Activated naive CD8-positive, alpha-beta T cell (primary cell): ENCODE measurements around the gene DSTN.
"Not testable (repeated sequence)": the region's sequence is repeated elsewhere in the genome, so short reads cannot be mapped to it uniquely, and the experiment has no call there.

Experiments
- H3K27ac Mint-ChIP-seq: one replicate; pipeline ENCODE4 v1.8.0; 2021; ENCODE audit warnings: mixed read lengths
- H3K27me3 Mint-ChIP-seq: one replicate; pipeline ENCODE4 v1.8.0; 2021; ENCODE audit warnings: mixed read lengths
- H3K36me3 Mint-ChIP-seq: one replicate; pipeline ENCODE4 v1.8.0; 2021; ENCODE audit warnings: mixed read lengths
- H3K4me1 Mint-ChIP-seq: one replicate; pipeline ENCODE4 v1.8.0; 2021; ENCODE audit warnings: low read depth, mixed read lengths
- H3K4me3 Mint-ChIP-seq: one replicate; pipeline ENCODE4 v1.8.0; 2021; ENCODE audit warnings: mild to moderate bottlenecking, mixed read lengths
- H3K9me3 Mint-ChIP-seq: one replicate; pipeline ENCODE4 v1.8.0; 2021; ENCODE audit warnings: low read depth, mixed read lengths

The DSTN gene

GRCh38 chr20:17657079-17657825, 87.4 kb downstream of the DSTN start:
- no peaks in the 10 kb centered on the region for H3K9me3 Mint-ChIP-seq
- no peak overlapping the region for H3K4me3 Mint-ChIP-seq
- H3K27me3 Mint-ChIP-seq = no peaks in the 10 kb centered on the region
- peaks cover 14% of the 10 kb centered on the region for H3K36me3 Mint-ChIP-seq
- H3K4me1 Mint-ChIP-seq = peaks cover 1% of the 10 kb centered on the region
- no peak overlapping the region for H3K27ac Mint-ChIP-seq

DNA sequence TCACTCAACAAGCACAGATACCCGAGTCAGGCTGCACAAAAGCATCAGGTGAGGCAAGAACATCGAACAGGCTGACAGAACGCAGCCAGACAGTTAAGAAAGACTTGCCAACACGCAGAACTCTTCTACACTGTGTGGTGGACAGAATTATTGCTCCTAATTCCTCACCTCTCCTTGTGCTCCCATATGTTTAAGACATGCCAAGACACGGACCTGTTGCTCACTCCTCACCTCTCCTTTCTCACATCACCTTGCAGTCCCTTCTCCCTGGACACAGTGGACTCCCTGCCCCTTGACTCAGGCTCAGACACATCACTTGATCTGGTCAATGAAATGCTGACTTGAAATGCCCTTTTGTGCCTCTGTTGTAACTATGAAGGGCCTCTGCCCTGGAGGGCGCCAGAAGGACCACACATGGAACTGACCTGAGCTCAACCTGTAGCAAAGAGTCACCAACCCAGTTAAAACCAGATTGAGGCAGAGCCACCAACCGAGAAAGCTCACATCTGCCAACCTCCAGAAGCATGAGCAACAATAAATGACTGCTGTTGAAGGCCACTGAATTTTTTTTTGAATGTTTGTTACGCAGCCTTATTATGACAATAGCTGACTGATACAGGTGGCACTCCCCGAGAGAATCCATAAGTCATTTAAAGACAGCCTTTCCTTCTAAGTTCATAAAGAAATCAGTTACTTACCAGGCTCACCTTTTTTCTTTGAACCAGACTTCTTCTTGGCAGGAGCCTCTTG, 88.2 kb downstream of the DSTN start:
- Mint-ChIP-seq H3K9me3 (no peaks in the 10 kb centered on the region), H3K4me3 (no peak overlapping the region), H3K27ac (no peak overlapping the region), H3K27me3 (no peaks in the 10 kb centered on the region), H3K36me3 (peaks cover 14% of the 10 kb centered on the region), H3K4me1 (peaks cover 4% of the 10 kb centered on the region)

DNA sequence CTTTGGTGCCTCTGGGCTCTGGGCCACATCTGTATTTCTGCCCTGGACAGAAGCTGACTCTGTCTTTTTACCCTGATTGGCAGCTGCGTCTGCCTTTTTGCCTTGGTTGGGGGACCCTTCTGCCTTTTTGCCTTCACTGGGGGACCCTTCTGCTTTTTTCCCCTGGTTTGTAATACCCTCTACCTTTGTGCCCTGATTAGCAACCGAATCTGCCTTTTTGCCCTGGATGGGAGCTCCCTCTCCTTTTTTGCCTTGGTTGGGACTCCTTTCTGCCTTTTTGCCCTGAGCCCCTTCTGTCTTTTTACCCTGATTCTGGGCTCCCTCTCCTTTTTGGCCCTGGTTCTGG, 88.7 kb downstream of the DSTN start:
- H3K27ac Mint-ChIP-seq = no peak overlapping the region

DNA sequence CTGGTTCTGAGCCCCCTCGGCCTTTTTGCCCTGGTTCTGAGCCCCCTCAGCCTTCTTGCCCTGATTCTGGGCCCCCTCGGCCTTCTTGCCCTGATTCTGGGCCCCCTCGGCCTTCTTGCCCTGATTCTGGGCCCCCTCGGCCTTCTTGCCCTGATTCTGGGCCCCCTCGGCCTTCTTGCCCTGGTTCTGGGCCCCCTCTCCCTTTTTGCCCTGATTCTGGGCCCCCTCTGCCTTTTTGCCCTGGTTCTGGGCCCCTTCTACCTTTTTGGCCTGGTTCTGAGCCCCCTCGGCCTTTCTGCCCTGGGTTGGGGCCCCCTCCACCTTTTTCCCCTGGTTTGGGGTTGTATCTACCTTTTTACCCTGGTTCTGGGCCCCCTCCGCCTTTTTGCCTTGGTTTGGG, 89.5 kb downstream of the DSTN start:
- H3K4me3 Mint-ChIP-seq, H3K27ac Mint-ChIP-seq, H3K9me3 Mint-ChIP-seq, H3K4me1 Mint-ChIP-seq, H3K27me3 Mint-ChIP-seq: not testable (repeated sequence)
- H3K36me3 Mint-ChIP-seq = peaks cover 14% of the 10 kb centered on the region

More for the DNA sequence above, 88.7 kb downstream of the DSTN start:
- Mint-ChIP-seq H3K36me3 (peaks cover 14% of the 10 kb centered on the region), H3K9me3 (no peaks in the 10 kb centered on the region), H3K27me3 (no peaks in the 10 kb centered on the region), H3K4me3 (no peak overlapping the region), H3K4me1 (peaks cover 4% of the 10 kb centered on the region)
